ENCODE results near the gene DCXR. TPM values are rescaled to one million over a fixed set of nuclear protein-coding genes. Genes with fewer than 3 reads are reported as not detected.
A peak's percentile ranks its signal among the peaks of the same experiment; 100 is the strongest.

DCXR gene
- total and polyA plus RNA-seq, 2 of the 13 experiments (the other 11 are each of a cell fraction or from before 2014, with no cell fraction given): 287 to 311 TPM

DNA sequence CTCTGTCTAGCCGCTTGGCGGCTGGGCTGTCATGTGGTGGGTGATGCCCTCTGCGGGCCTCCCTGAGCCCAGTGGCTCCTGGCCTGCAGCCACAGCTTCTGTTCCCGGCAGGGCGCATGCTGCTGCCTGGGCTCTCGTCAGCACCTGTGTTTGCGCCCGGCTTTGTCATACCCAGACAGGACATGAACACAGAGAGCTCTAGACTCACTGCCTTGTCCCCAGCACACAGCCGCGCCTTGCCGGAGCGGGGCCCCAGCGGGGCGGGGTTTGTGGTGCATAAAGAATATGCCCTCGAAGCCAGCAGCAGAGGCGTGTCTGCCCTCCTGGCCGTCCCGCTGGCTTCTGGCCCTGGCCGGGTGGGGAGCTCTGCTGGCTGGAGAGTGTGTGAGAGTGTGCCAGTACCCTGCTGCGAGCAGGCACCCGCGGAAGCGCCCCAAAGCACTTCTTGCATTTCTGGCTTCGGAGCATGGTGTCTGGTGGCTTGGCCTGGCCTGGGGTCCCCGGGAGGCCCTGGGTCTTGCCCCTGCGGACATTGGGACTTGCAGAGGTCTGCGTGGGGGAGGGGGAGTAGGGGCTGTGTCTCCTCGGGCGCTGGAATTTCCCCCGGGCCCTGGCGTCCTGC is 45.7 kb downstream of the DCXR start (continued):
- TF ChIP-seq, protein P1, sequence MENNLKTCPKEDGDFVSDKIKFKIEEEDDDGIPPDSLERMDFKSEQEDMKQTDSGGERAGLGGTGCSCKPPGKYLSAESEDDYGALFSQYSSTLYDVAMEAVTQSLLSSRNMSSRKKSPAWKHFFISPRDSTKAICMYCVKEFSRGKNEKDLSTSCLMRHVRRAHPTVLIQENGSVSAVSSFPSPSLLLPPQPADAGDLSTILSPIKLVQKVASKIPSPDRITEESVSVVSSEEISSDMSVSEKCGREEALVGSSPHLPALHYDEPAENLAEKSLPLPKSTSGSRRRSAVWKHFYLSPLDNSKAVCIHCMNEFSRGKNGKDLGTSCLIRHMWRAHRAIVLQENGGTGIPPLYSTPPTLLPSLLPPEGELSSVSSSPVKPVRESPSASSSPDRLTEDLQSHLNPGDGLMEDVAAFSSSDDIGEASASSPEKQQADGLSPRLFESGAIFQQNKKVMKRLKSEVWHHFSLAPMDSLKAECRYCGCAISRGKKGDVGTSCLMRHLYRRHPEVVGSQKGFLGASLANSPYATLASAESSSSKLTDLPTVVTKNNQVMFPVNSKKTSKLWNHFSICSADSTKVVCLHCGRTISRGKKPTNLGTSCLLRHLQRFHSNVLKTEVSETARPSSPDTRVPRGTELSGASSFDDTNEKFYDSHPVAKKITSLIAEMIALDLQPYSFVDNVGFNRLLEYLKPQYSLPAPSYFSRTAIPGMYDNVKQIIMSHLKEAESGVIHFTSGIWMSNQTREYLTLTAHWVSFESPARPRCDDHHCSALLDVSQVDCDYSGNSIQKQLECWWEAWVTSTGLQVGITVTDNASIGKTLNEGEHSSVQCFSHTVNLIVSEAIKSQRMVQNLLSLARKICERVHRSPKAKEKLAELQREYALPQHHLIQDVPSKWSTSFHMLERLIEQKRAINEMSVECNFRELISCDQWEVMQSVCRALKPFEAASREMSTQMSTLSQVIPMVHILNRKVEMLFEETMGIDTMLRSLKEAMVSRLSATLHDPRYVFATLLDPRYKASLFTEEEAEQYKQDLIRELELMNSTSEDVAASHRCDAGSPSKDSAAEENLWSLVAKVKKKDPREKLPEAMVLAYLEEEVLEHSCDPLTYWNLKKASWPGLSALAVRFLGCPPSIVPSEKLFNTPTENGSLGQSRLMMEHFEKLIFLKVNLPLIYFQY (CRISPR knock-in tag; IDR thresholded peaks at IDR 0.05; ENCODE audit: borderline replicate concordance): peak; percentile 77
- TF ChIP-seq ZNF431 (CRISPR knock-in tag; IDR thresholded peaks at IDR 0.05; ENCODE audit: borderline replicate concordance, low read depth): peak; percentile 92
- TF ChIP-seq MYPOP (CRISPR knock-in tag; IDR thresholded peaks at IDR 0.05): peak; percentile 94
- no peak; the same call in 1 of the 2 replicates for TF ChIP-seq KLF13 (CRISPR knock-in tag; IDR thresholded peaks at IDR 0.05)
- TF ChIP-seq KAT8 (CRISPR knock-in tag; IDR thresholded peaks at IDR 0.05): peak; percentile 88
- TF ChIP-seq RAD51 (IDR thresholded peaks at IDR 0.05; ENCODE audit: borderline replicate concordance): no peak
- peak; percentile 99 for TF ChIP-seq SKI (IDR thresholded peaks at IDR 0.05; ENCODE audit: partially characterized antibody)
- TF ChIP-seq TEAD2 (CRISPR knock-in tag; IDR thresholded peaks at IDR 0.05): 0 out of 2 replicates have a peak, but pooled peaks have one; percentile 78
- peak; percentile 86 for TF ChIP-seq ZNF781 (CRISPR knock-in tag; IDR thresholded peaks at IDR 0.05; ENCODE audit: borderline replicate concordance, not compliant biosample characterization)
- peak; percentile 89 for TF ChIP-seq YEATS4 (CRISPR knock-in tag; IDR thresholded peaks at IDR 0.05; ENCODE audit: borderline replicate concordance)
- TF ChIP-seq, protein P2, sequence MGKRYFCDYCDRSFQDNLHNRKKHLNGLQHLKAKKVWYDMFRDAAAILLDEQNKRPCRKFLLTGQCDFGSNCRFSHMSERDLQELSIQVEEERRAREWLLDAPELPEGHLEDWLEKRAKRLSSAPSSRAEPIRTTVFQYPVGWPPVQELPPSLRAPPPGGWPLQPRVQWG (CRISPR knock-in tag; IDR thresholded peaks at IDR 0.05; ENCODE audit: borderline replicate concordance, low read depth): no peak
- peak; percentile 93 for TF ChIP-seq ZBTB7B (CRISPR knock-in tag; IDR thresholded peaks at IDR 0.05)
- 0 out of 2 replicates have a peak, but pooled peaks have one; percentile 74 for TF ChIP-seq FOXM1 (CRISPR knock-in tag; IDR thresholded peaks at IDR 0.05)
- TF ChIP-seq, protein P3, sequence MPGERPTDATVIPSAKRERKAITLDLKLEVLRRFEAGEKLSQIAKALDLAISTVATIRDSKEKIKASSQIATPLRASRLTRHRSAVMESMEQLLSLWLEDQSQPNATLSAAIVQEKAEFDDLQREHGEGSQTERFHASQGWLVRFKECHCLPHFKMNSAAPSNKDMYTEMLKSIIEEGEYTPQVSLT (CRISPR knock-in tag; IDR thresholded peaks at IDR 0.05; ENCODE audit: borderline replicate concordance, low read depth): no peak
- peak; percentile 82 for TF ChIP-seq CCDC6 (CRISPR knock-in tag; IDR thresholded peaks at IDR 0.05)
- peak; percentile 36 for TF ChIP-seq GFI1 (CRISPR knock-in tag; IDR thresholded peaks at IDR 0.05; ENCODE audit: borderline replicate concordance)
- TF ChIP-seq ZFP36L1 (CRISPR knock-in tag; IDR thresholded peaks at IDR 0.05): peak; percentile 66; the same call in 1 of the 2 replicates
- TF ChIP-seq ZBTB7A (CRISPR knock-in tag; IDR thresholded peaks at IDR 0.05): peak; percentile 82
- no peak for TF ChIP-seq KLF15 (CRISPR knock-in tag; IDR thresholded peaks at IDR 0.05; ENCODE audit: borderline replicate concordance)
- no peak for TF ChIP-seq RNF219 (CRISPR knock-in tag; IDR thresholded peaks at IDR 0.05)
- peak; percentile 87 for TF ChIP-seq ZNF264 (CRISPR knock-in tag; IDR thresholded peaks at IDR 0.05)
